ENCODE measurements around the gene TAGAP.

GRCh38 chr6:159066483-159066882 lies 21.7 kb upstream of the TAGAP start:
- no peak for TF ChIP-seq CTCF (IDR thresholded peaks at IDR 0.05)
- no peak for TF ChIP-seq POLR2A (IDR thresholded peaks at IDR 0.05)
- TF ChIP-seq POLR2AphosphoS5 (IDR thresholded peaks at IDR 0.05) = no peak
- TF ChIP-seq EP300 (IDR thresholded peaks at IDR 0.05) = no peak
